ENCODE data around the gene TMEM61. TPM values are rescaled to one million over a fixed set of nuclear protein-coding genes. Genes with fewer than 3 reads are reported as not detected.

The TMEM61 gene
- total and polyA plus RNA-seq, 11 donors, result 0.48 to 1.2 TPM; not detected in 9

DNA sequence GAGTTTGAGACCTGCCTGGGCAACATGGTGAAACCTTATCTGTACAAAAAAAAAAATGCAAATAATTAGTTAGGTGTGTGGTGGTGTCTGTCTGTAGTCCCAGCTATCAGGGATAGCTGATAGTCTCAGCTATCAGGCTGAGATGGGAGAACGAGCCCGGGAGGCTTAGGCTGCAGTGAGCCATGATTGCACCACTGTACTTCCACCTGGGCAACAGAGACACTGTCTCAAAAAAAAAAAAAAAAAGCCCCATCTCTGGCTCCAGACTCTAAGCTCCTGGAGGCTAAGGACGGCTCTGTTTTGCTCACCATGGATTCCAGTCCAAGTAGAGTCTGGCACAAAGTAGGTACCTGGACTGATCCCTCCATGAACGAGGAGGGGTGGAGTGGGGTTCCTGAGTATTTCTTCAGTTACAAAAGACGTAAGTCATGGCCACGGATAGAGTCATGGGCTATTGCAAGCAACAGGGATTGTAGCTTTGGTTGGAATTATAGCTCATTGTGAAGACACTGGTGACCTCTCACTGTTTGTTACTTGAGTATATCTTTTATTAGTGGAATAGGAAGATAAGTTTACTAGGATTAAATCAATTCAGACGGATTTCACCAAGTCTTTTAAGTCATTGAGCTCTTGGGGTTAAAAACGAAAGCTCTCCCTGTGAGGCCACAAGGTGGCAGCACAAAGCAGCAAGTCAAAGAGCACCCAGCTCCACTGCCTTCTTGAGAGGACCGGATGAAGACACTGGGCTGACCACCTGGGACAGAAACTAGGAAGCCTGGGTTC, 35.6 kb upstream of the TMEM61 start:
- intact Hi-C loops (cut with DNase I), result loop anchor here in 4 of 10 donors (5.0 kb wide), 1 partner anchor 58 kb away; the partner anchor contains the start of gene DHCR24 (in 4 of the 4)
- Histone ChIP-seq H3K9me3 (no peaks in the 10 kb centered on the region), H3K27ac (no peak overlapping the region), H3K36me3 (no peaks in the 10 kb centered on the region), H3K4me3 (peak overlapping the region in 2 of 12 donors; percentile 16 to 42), H3K4me1 (peaks cover 0 to 7% (median 0%) of the 10 kb centered on the region in 12 donors), H3K27me3 (no peaks in the 10 kb centered on the region)
- no peak for TF ChIP-seq POLR2A (IDR thresholded peaks at IDR 0.05)
- TF ChIP-seq, protein P1, sequence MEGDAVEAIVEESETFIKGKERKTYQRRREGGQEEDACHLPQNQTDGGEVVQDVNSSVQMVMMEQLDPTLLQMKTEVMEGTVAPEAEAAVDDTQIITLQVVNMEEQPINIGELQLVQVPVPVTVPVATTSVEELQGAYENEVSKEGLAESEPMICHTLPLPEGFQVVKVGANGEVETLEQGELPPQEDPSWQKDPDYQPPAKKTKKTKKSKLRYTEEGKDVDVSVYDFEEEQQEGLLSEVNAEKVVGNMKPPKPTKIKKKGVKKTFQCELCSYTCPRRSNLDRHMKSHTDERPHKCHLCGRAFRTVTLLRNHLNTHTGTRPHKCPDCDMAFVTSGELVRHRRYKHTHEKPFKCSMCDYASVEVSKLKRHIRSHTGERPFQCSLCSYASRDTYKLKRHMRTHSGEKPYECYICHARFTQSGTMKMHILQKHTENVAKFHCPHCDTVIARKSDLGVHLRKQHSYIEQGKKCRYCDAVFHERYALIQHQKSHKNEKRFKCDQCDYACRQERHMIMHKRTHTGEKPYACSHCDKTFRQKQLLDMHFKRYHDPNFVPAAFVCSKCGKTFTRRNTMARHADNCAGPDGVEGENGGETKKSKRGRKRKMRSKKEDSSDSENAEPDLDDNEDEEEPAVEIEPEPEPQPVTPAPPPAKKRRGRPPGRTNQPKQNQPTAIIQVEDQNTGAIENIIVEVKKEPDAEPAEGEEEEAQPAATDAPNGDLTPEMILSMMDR (IDR thresholded peaks at IDR 0.05), result peak; percentile 68 to 92 (median 80)
- peak; percentile 38 to 77 (median 74) for ATAC-seq
- WGBS, 4 donors, result 31 to 41% (median 34%) methylated on average over 9 of the region's 9 CpGs
- peak; percentile 55 to 76 (median 69) for DNase-seq

DNA sequence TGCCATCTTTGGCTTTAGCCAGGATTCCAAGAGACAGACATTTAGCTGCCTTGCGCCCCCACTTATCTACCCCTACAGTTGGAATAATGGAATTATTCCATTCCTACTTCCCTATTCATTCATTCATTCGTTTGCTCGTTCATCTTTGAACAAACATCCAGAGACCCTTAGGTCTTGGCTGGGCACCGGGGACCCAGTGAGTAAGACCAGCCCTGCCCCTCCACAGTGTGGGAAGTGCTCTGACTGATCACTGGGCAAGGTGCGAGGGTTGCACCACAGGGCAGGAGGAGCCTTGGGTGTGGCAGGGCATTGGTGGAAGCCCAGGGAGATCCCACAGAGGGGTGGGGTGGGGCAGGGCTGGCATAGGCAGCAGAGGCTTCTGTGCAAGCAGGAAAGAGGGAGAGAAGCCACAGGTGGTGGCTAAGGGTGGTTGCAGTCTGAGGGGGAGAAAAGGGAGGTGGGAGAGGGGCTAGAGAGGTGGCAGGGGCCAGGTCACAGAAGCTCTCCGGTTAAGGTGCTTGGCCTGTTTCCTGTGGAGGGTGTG, 35.0 kb upstream of the TMEM61 start:
- intact Hi-C loops (cut with DNase I), result loop anchor here in 2 of 10 donors (5.0 kb wide), 1 partner anchor 58 kb away; the partner anchor contains the start of gene DHCR24 (in 2 of the 2)
- ATAC-seq, result peak in 2 of 4 donors; percentile 6 to 40
- H3K4me3 ChIP-seq, result no peak overlapping the region

DNA sequence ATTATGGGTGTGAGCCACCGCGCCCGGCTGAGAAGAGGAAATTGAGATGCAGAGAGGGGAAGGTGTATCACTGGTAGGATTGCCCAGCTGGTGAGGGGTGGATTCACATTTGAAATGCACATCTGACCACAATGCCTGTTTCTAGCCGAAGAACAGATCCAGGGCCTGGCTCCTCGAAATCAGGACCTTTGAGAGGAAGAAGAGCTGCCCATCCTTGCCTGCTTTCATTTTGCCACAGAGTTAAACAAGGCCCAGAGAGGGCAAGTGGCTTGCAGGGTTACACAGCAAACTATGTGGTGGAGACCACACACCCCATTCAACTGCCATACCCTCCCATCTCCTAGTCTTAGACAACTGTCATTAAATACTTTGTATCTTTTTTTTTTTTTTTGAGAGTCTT, 32.9 kb upstream of the TMEM61 start:
- Histone ChIP-seq H3K27me3 (no peaks in the 10 kb centered on the region), H3K36me3 (no peaks in the 10 kb centered on the region), H3K4me1 (peaks cover 0 to 16% (median 10%) of the 10 kb centered on the region in 12 donors), H3K4me3 (no peak overlapping the region), H3K9me3 (no peaks in the 10 kb centered on the region), H3K27ac (no peak overlapping the region)
- no peak for ATAC-seq
- no peak for TF ChIP-seq POLR2A (IDR thresholded peaks at IDR 0.05)
- TF ChIP-seq, protein P1 (IDR thresholded peaks at IDR 0.05), result no peak
- no peak for DNase-seq
- 87 to 93% (median 90%) methylated on average over 5 of the region's 5 CpGs for WGBS, 4 donors
- intact Hi-C loops (cut with DNase I), result loop anchor here in 2 of 10 donors (5.0 kb wide), 1 partner anchor 60 kb away; the partner anchor contains the start of gene DHCR24 (in 2 of the 2)

More for the DNA sequence above, 35.0 kb upstream of the TMEM61 start:
- 73 to 75% (median 75%) methylated on average over 6 of the region's 6 CpGs for WGBS, 4 donors
- H3K27ac ChIP-seq, result no peak overlapping the region
- H3K4me1 ChIP-seq, result peaks cover 0 to 12% (median 4%) of the 10 kb centered on the region in 12 donors
- H3K36me3 ChIP-seq, result no peaks in the 10 kb centered on the region
- TF ChIP-seq POLR2A (IDR thresholded peaks at IDR 0.05), result no peak
- TF ChIP-seq, protein P1 (IDR thresholded peaks at IDR 0.05), result no peak
- no peak for DNase-seq
- no peaks in the 10 kb centered on the region for H3K9me3 ChIP-seq
- H3K27me3 ChIP-seq, result no peaks in the 10 kb centered on the region

DNA sequence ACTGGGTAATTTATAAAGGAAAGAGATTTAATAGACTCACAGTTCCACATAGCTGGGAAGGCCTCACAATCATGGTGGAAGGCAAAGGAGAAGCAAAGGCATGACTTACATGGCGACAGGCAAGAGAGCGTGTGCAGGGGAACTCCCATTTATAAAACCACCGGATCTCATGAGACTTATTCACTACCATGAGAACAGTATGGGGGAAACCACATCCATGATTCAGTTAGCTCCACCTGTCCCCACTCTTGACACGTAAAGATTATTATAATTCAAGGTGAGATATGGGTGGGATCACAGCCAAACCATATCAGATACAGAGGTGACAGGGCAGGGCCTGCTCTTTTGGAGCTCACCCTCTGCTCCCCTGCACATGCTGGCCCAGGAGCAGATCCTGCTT, 31.4 kb upstream of the TMEM61 start:
- 89 to 94% (median 91%) methylated on average over 4 of the region's 4 CpGs for WGBS, 4 donors
- Histone ChIP-seq H3K36me3 (no peaks in the 10 kb centered on the region), H3K27ac (no peak overlapping the region), H3K4me3 (no peak overlapping the region), H3K4me1 (peaks cover 0 to 16% (median 10%) of the 10 kb centered on the region in 12 donors), H3K9me3 (no peaks in the 10 kb centered on the region), H3K27me3 (no peaks in the 10 kb centered on the region)
- TF ChIP-seq POLR2A (IDR thresholded peaks at IDR 0.05), result no peak
- TF ChIP-seq, protein P1 (IDR thresholded peaks at IDR 0.05), result no peak
- no peak for DNase-seq
- no peak for ATAC-seq
- intact Hi-C loops (cut with DNase I), result loop anchor here in 2 of 10 donors (5.0 kb wide), 1 partner anchor 62 kb away; the partner anchor contains the start of gene DHCR24 (in 2 of the 2)
